HS-5 (cell line): ENCODE measurements around the gene TMED10.
A peak's percentile ranks its signal among the peaks of the same experiment; 100 is the strongest.
"Not testable (repeated sequence)": the region's sequence is repeated elsewhere in the genome, so short reads cannot be mapped to it uniquely, and the experiment has no call there.

Source experiments
- DNase-seq: peaks from one replicate; pipeline ENCODE4 v3.0.0-alpha.2; 2012; ENCODE audit warnings: low read depth

TMED10 gene

GRCh38 chr14:75190023-75190422 is 13.6 kb upstream of the TMED10 start:
- DNase-seq = no peak

- no peak for DNase-seq
Measured at GRCh38 chr14:75188520-75189268, 12.3 kb upstream of the TMED10 start.

- no peak for DNase-seq
Measured at GRCh38 chr14:75188086-75188485, 11.7 kb upstream of the TMED10 start.

GRCh38 chr14:75186953-75187352 is 10.5 kb upstream of the TMED10 start:
- no peak for DNase-seq

- no peak for DNase-seq
Measured at GRCh38 chr14:75185251-75186040, 9.0 kb upstream of the TMED10 start.

- peak; percentile 9 for DNase-seq
Measured at GRCh38 chr14:75184492-75184891, 8.1 kb upstream of the TMED10 start.

- DNase-seq = no peak
Measured at GRCh38 chr14:75184039-75184438, 7.6 kb upstream of the TMED10 start.

- no peak for DNase-seq
Measured at GRCh38 chr14:75183225-75183624, 6.8 kb upstream of the TMED10 start.

GRCh38 chr14:75182821-75183220 is 6.4 kb upstream of the TMED10 start:
- DNase-seq = peak; percentile 14

- not testable (repeated sequence) for DNase-seq
Measured at GRCh38 chr14:75182163-75182562, 5.8 kb upstream of the TMED10 start.

GRCh38 chr14:75181293-75182062 is 5.1 kb upstream of the TMED10 start:
- DNase-seq = no peak

GRCh38 chr14:75175677-75176141 is 703 bp downstream of the TMED10 start:
- DNase-seq = peak; percentile 3

- no peak for DNase-seq
Measured at GRCh38 chr14:75174066-75174465, 2.3 kb downstream of the TMED10 start.

- no peak for DNase-seq
Measured at GRCh38 chr14:75170772-75171171, 5.6 kb downstream of the TMED10 start.

GRCh38 chr14:75168586-75169335 is 7.7 kb downstream of the TMED10 start:
- DNase-seq = no peak

GRCh38 chr14:75167325-75167724 is 9.1 kb downstream of the TMED10 start:
- no peak for DNase-seq

GRCh38 chr14:75165586-75166391 is 10.6 kb downstream of the TMED10 start:
- DNase-seq = no peak

- DNase-seq = no peak
Measured at GRCh38 chr14:75164809-75165208, 11.6 kb downstream of the TMED10 start.

- DNase-seq = no peak
Measured at GRCh38 chr14:75163677-75164076, 12.7 kb downstream of the TMED10 start.

- DNase-seq = no peak
Measured at GRCh38 chr14:75162631-75163030, 13.8 kb downstream of the TMED10 start.
